SU-DHL-6 (cell line): ENCODE measurements around the gene UBE2G2.

Source experiments
- CTCF ChIP-seq: fragments of 200-600 bp; sonication (generic); IDR thresholded peaks from one replicate; pipeline ENCODE4 v1.5.1; 2017; ENCODE audit warnings: antibody characterized with exemption, mild to moderate bottlenecking, low read length, moderate library complexity; ENCODE audit not compliant: insufficient read depth, poor library complexity, severe bottlenecking
- EZH2phosphoT487 ChIP-seq: fragments of 200-600 bp; sonication (generic), shearing (Covaris generic); conservative IDR thresholded peaks from 2 replicates; pipeline ENCODE4 v1.6.1; 2018; ENCODE audit warnings: mild to moderate bottlenecking, antibody characterized with exemption, low read length, moderate library complexity, mixed read lengths

DNA sequence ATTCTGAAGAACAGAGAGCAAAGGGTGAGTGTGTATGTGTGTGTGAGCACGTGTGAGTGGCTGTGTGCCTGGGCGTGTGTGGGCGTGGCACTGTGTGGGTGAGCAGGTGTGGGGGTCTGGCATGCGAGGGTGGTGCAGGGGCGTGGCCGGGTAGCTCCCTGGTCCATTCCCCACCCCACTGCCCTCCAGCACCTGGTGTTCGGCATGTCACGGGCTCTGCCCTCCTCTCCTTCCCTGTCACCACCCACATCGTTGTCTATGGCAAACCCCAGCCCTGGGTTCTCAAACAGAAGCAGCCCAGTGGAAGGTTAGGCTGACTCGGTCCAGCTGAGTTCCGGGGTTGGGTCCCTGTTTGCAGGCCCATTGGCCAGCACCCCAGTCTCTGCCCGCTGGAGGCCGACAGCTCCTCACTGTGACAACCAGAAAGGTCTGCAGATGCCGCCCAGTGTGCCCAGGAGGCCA is 39.8 kb downstream of the UBE2G2 start:
- TF ChIP-seq CTCF (no peak), EZH2phosphoT487 (no peak)
